ENCODE results near the gene GLYATL3.
A peak's percentile ranks its signal among the peaks of the same experiment; 100 is the strongest.
"Not testable (repeated sequence)": the region's sequence is repeated elsewhere in the genome, so short reads cannot be mapped to it uniquely, and the experiment has no call there.

The GLYATL3 gene

GRCh38 chr6:49499623-49500022, at the start of gene GLYATL3:
Gene GLYATL3 (plus strand): TSS chr6:49499923. CDS start chr6:49511991, 12,068 bp downstream.
- DNase-seq = no peak

GRCh38 chr6:49453221-49453620, 46.5 kb upstream of the GLYATL3 start:
- DNase-seq = no peak

- no peak for DNase-seq
Observed at GRCh38 chr6:49454787-49455709, 44.7 kb upstream of the GLYATL3 start.

- DNase-seq = no peak
Observed at GRCh38 chr6:49457771-49458170, 42.0 kb upstream of the GLYATL3 start.

GRCh38 chr6:49462071-49462470, 37.7 kb upstream of the GLYATL3 start:
- no peak for DNase-seq

- DNase-seq = no peak
Observed at GRCh38 chr6:49462599-49462926, 37.2 kb upstream of the GLYATL3 start.

- peak; percentile 85 for DNase-seq
Observed at GRCh38 chr6:49462927-49463611, 36.7 kb upstream of the GLYATL3 start, which contains the start of the genes CENPQ and MMUT. Gene CENPQ (plus strand): TSS chr6:49463370. CDS start chr6:49470177, 6,807 bp downstream. Gene MMUT (minus strand): TSS chr6:49463253. CDS start chr6:49459466, 3,787 bp downstream.

GRCh38 chr6:49463612-49463967, 36.1 kb upstream of the GLYATL3 start:
- DNase-seq = no peak

- DNase-seq = no peak
Observed at GRCh38 chr6:49464691-49465090, 35.0 kb upstream of the GLYATL3 start.

GRCh38 chr6:49468042-49468441, 31.7 kb upstream of the GLYATL3 start:
- DNase-seq = no peak

- DNase-seq = not testable (repeated sequence)
Observed at GRCh38 chr6:49476564-49476963, 23.2 kb upstream of the GLYATL3 start.

GRCh38 chr6:49479308-49479970, 20.3 kb upstream of the GLYATL3 start:
- no peak for DNase-seq

GRCh38 chr6:49481846-49482245, 17.9 kb upstream of the GLYATL3 start:
- not testable (repeated sequence) for DNase-seq

GRCh38 chr6:49483380-49483779, 16.3 kb upstream of the GLYATL3 start:
- DNase-seq = not testable (repeated sequence)

- no peak for DNase-seq
Observed at GRCh38 chr6:49490633-49491032, 9.1 kb upstream of the GLYATL3 start.

- DNase-seq = no peak
Observed at GRCh38 chr6:49497304-49497703, 2.4 kb upstream of the GLYATL3 start.

- DNase-seq = no peak
Observed at GRCh38 chr6:49499126-49499525, 597 bp upstream of the GLYATL3 start.

- no peak for DNase-seq
Observed at GRCh38 chr6:49504666-49505065, 4.9 kb downstream of the GLYATL3 start.

- DNase-seq = no peak
Observed at GRCh38 chr6:49506569-49507111, 6.9 kb downstream of the GLYATL3 start.

- DNase-seq = no peak
Observed at GRCh38 chr6:49509342-49509741, 9.6 kb downstream of the GLYATL3 start.

- DNase-seq = no peak
Observed at GRCh38 chr6:49513153-49513989, 13.6 kb downstream of the GLYATL3 start.

All from activated gamma-delta T cell treated with Interleukin-2 at 50 U/mL for 16 hours (primary cell).